DOHH2 (cell line): ENCODE measurements around the gene GTF2F1.

Experiments used
- CTCF ChIP-seq: fragments of 200-600 bp; sonication (generic); IDR thresholded peaks from one replicate; pipeline ENCODE4 v1.5.1; 2014; ENCODE audit warnings: antibody characterized with exemption, mild to moderate bottlenecking, low read depth, low read length; ENCODE audit not compliant: poor library complexity, severe bottlenecking
- EZH2phosphoT487 ChIP-seq: fragments of 200-600 bp; sonication (generic); IDR thresholded peaks from 2 replicates; pipeline ENCODE4 v1.6.1; 2017; ENCODE audit warnings: borderline replicate concordance, mild to moderate bottlenecking, antibody characterized with exemption, low read length, moderate library complexity, mixed read lengths

DNA sequence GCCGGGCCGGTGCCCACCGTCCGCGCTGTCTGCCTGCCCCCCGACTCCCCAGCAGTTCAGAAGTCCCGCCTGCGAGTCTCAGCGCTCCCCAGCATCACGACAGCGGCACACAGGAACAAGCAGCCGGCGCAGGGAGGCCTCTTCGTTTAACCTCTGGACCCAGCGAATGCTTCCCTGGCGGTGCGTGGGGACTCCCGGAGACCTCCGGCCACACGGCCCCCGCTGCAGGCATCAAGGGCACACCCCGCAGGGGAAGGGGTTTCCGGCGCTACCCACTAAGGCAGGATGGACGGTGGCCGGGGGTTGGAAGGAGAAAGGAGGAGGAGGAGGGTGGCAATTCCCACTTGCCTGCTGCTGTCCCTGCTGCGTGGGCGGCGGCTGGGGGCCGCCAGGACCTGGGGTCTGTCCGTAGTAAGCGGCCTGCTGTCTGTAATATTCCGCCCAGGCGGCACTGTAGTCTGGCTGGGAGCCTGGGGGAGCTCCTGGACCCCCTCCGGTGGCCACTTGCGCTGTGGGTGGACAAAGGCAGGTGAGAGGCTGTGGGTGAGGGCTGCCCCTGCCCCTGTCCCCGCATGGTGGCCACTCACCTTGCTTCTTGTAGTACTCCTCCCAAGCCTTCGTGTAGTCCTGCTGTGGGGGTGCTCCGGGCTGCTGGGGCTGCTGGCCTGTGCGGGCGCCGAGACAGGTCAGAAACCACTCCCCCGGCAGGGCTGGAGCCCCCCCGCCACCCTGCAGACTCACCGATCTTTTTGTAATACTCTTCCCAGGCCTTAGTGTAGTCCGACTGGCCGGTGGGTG, 22.0 kb upstream of the GTF2F1 start:
- TF ChIP-seq CTCF (no peak), EZH2phosphoT487 (no peak)
